ENCODE data around the gene UGT1A3.
"Not testable (repeated sequence)": the region's sequence is repeated elsewhere in the genome, so short reads cannot be mapped to it uniquely, and the experiment has no call there.

The UGT1A3 gene

DNA sequence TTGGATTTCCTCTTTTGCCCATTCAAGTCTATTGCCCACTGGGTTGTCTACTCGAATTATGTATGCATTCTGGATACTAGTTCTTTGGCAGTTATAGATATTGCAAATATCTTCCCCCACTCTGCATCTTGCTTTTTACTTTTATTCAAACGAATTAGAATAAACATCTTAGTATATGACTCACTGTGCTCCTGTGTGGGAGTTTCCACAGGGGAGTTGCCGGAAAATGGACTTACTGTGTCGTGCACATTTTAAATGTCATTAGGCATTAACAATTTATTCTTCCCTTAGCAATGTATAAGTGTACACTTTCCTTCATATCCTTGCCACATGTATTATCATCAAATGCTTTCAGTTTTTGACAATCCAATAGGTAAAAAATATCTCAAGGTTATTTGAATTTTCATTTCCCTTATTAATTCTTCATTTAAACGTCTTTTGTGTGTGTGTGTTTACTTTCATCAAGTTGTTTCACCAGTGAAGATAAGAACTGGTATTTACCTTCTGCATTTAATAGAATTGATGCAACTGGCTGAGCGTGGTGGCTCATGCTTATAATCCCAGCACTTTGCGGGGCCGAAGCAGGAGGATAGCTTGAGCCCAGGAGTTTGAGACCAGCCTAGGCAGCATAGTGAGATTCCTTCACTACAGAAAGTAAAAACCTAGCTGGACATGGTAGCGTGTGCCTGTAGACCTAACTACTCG lies 20.8 kb upstream of the UGT1A3 start:
- no peaks in the 10 kb centered on the region for H3K27me3 ChIP-seq (ENCODE audit: control insufficient read depth, insufficient read depth, low read length)
- no peaks in the 10 kb centered on the region for H3K36me3 ChIP-seq (ENCODE audit: control insufficient read depth, insufficient read depth, low read length)
- H3K9me3 ChIP-seq (ENCODE audit: control insufficient read depth, insufficient read depth, low read depth, low read length), result no peaks in the 10 kb centered on the region
- peaks cover 3% of the 10 kb centered on the region; the same call in 1 of the 2 replicates for H3K4me1 ChIP-seq (ENCODE audit: control insufficient read depth, insufficient read depth, low read length)
- H3K9ac ChIP-seq (ENCODE audit: low read length), result no peak overlapping the region
- no peak overlapping the region for H3K27ac ChIP-seq (ENCODE audit: low read depth, low read length)
- no peak overlapping the region for H3K4me3 ChIP-seq (ENCODE audit: low read depth, low read length)

- H3K36me3 ChIP-seq (ENCODE audit: control insufficient read depth, insufficient read depth, low read length), result no peaks in the 10 kb centered on the region
- no peak overlapping the region for H3K27ac ChIP-seq (ENCODE audit: low read depth, low read length)
- no peak overlapping the region for H3K9ac ChIP-seq (ENCODE audit: low read length)
- H3K9me3 ChIP-seq (ENCODE audit: control insufficient read depth, insufficient read depth, low read depth, low read length), result no peaks in the 10 kb centered on the region
- H3K27me3 ChIP-seq (ENCODE audit: control insufficient read depth, insufficient read depth, low read length), result no peaks in the 10 kb centered on the region
- H3K4me3 ChIP-seq (ENCODE audit: low read depth, low read length), result no peak overlapping the region
- peaks cover 3% of the 10 kb centered on the region; the same call in 1 of the 2 replicates for H3K4me1 ChIP-seq (ENCODE audit: control insufficient read depth, insufficient read depth, low read length)
Observed at GRCh38 chr2:233708942-233709341, 19.9 kb upstream of the UGT1A3 start.

DNA sequence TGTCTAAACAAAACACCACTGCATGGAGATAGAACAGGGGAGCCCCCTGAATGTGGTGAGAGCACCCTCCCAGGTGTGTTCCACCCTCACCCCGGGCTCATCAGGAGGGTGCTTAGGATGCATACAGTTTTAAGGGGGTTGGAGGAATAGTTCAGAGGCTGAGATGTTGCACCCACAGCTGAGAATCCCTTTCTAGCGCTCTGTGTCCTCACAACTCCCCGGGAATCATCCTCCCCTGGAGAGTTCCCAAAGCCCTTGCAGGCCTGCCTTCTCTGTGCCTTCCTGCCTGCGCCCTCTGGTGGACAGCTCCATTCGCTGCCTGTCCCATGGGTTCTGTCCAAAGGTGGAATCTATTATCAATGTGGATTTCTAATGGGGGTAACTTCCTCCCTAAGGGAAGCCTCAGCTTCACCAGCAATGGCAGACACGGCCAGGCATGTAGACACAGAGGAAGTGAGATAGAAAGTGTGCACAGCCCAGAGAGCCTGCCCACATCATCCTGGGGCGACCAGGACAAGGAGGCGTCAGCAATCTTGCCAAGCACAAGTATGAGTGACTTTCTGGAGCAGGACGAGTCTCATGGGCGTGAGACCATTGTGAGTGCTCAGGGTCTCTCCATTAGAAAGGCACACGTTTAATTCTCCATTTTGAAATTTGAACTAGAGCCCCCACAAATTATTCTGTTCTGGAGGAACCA lies 17.4 kb upstream of the UGT1A3 start:
- Histone ChIP-seq H3K27ac (ENCODE audit: low read depth, low read length) (no peak overlapping the region), H3K4me1 (ENCODE audit: control insufficient read depth, insufficient read depth, low read length) (peaks cover 3% of the 10 kb centered on the region; the same call in 1 of the 2 replicates), H3K9me3 (ENCODE audit: control insufficient read depth, insufficient read depth, low read depth, low read length) (no peaks in the 10 kb centered on the region), H3K27me3 (ENCODE audit: control insufficient read depth, insufficient read depth, low read length) (no peaks in the 10 kb centered on the region), H3K4me3 (ENCODE audit: low read depth, low read length) (no peak overlapping the region), H3K36me3 (ENCODE audit: control insufficient read depth, insufficient read depth, low read length) (no peaks in the 10 kb centered on the region), H3K9ac (ENCODE audit: low read length) (no peak overlapping the region)

- H3K36me3 ChIP-seq (ENCODE audit: control insufficient read depth, insufficient read depth, low read length), result no peaks in the 10 kb centered on the region
- no peak within 1 kb of the TSS for H3K4me3 ChIP-seq (ENCODE audit: low read depth, low read length)
- H3K9ac ChIP-seq (ENCODE audit: low read length), result no peak within 1 kb of the TSS
- H3K27me3 ChIP-seq (ENCODE audit: control insufficient read depth, insufficient read depth, low read length), result no peaks in the 10 kb centered on the region
- no peaks in the 10 kb centered on the region for H3K9me3 ChIP-seq (ENCODE audit: control insufficient read depth, insufficient read depth, low read depth, low read length)
- peaks cover 3% of the 10 kb centered on the region; the same call in 1 of the 2 replicates for H3K4me1 ChIP-seq (ENCODE audit: control insufficient read depth, insufficient read depth, low read length)
- no peak within 1 kb of the TSS for H3K27ac ChIP-seq (ENCODE audit: low read depth, low read length)
Observed at GRCh38 chr2:233712611-233713261, 16.1 kb upstream of the UGT1A3 start, which contains the start of gene UGT1A5. UGT1A5 (plus strand) TSS chr2:233712907; CDS start chr2:233712992, 85 bp downstream.

GRCh38 chr2:233713262-233713615 lies 15.6 kb upstream of the UGT1A3 start:
- H3K27me3 ChIP-seq (ENCODE audit: control insufficient read depth, insufficient read depth, low read length), result no peaks in the 10 kb centered on the region
- H3K36me3 ChIP-seq (ENCODE audit: control insufficient read depth, insufficient read depth, low read length), result no peaks in the 10 kb centered on the region
- H3K4me1 ChIP-seq (ENCODE audit: control insufficient read depth, insufficient read depth, low read length), result peaks cover 3% of the 10 kb centered on the region; the same call in 1 of the 2 replicates
- H3K27ac ChIP-seq (ENCODE audit: low read depth, low read length), result no peak overlapping the region
- no peak overlapping the region for H3K4me3 ChIP-seq (ENCODE audit: low read depth, low read length)
- H3K9me3 ChIP-seq (ENCODE audit: control insufficient read depth, insufficient read depth, low read depth, low read length), result no peaks in the 10 kb centered on the region
- H3K9ac ChIP-seq (ENCODE audit: low read length), result no peak overlapping the region

- no peak overlapping the region for H3K9ac ChIP-seq (ENCODE audit: low read length)
- H3K27me3 ChIP-seq (ENCODE audit: control insufficient read depth, insufficient read depth, low read length), result no peaks in the 10 kb centered on the region
- H3K36me3 ChIP-seq (ENCODE audit: control insufficient read depth, insufficient read depth, low read length), result no peaks in the 10 kb centered on the region
- H3K4me3 ChIP-seq (ENCODE audit: low read depth, low read length), result no peak overlapping the region
- peaks cover 3% of the 10 kb centered on the region; the same call in 1 of the 2 replicates for H3K4me1 ChIP-seq (ENCODE audit: control insufficient read depth, insufficient read depth, low read length)
- no peak overlapping the region for H3K27ac ChIP-seq (ENCODE audit: low read depth, low read length)
- no peaks in the 10 kb centered on the region for H3K9me3 ChIP-seq (ENCODE audit: control insufficient read depth, insufficient read depth, low read depth, low read length)
Observed at GRCh38 chr2:233714121-233714520, 14.7 kb upstream of the UGT1A3 start.

GRCh38 chr2:233718552-233718951 lies 10.3 kb upstream of the UGT1A3 start, which contains the start of gene UGT1A4:
UGT1A4 (plus strand) TSS chr2:233718736; CDS start chr2:233718821, 85 bp downstream.
- Histone ChIP-seq H3K9ac (ENCODE audit: low read length) (no peak within 1 kb of the TSS), H3K27me3 (ENCODE audit: control insufficient read depth, insufficient read depth, low read length) (no peaks in the 10 kb centered on the region), H3K27ac (ENCODE audit: low read depth, low read length) (no peak within 1 kb of the TSS), H3K4me3 (ENCODE audit: low read depth, low read length) (no peak within 1 kb of the TSS), H3K9me3 (ENCODE audit: control insufficient read depth, insufficient read depth, low read depth, low read length) (no peaks in the 10 kb centered on the region), H3K4me1 (ENCODE audit: control insufficient read depth, insufficient read depth, low read length) (no peaks in the 10 kb centered on the region), H3K36me3 (ENCODE audit: control insufficient read depth, insufficient read depth, low read length) (no peaks in the 10 kb centered on the region)

- not testable (repeated sequence) for H3K4me1 ChIP-seq (ENCODE audit: control insufficient read depth, insufficient read depth, low read length); H3K9ac ChIP-seq (ENCODE audit: low read length); H3K9me3 ChIP-seq (ENCODE audit: control insufficient read depth, insufficient read depth, low read depth, low read length); H3K36me3 ChIP-seq (ENCODE audit: control insufficient read depth, insufficient read depth, low read length); H3K4me3 ChIP-seq (ENCODE audit: low read depth, low read length); H3K27me3 ChIP-seq (ENCODE audit: control insufficient read depth, insufficient read depth, low read length); H3K27ac ChIP-seq (ENCODE audit: low read depth, low read length)
Observed at GRCh38 chr2:233736868-233737653, 8.2 kb downstream of the UGT1A3 start.

GRCh38 chr2:233740870-233741269 lies 12.0 kb downstream of the UGT1A3 start:
- H3K9ac ChIP-seq (ENCODE audit: low read length), result no peak overlapping the region
- no peak overlapping the region for H3K4me3 ChIP-seq (ENCODE audit: low read depth, low read length)
- H3K36me3 ChIP-seq (ENCODE audit: control insufficient read depth, insufficient read depth, low read length), result no peaks in the 10 kb centered on the region
- H3K9me3 ChIP-seq (ENCODE audit: control insufficient read depth, insufficient read depth, low read depth, low read length), result peaks cover 14% of the 10 kb centered on the region
- H3K4me1 ChIP-seq (ENCODE audit: control insufficient read depth, insufficient read depth, low read length), result no peaks in the 10 kb centered on the region
- no peak overlapping the region for H3K27ac ChIP-seq (ENCODE audit: low read depth, low read length)
- no peaks in the 10 kb centered on the region for H3K27me3 ChIP-seq (ENCODE audit: control insufficient read depth, insufficient read depth, low read length)

GRCh38 chr2:233743464-233744259 lies 14.8 kb downstream of the UGT1A3 start:
- Histone ChIP-seq H3K4me1 (ENCODE audit: control insufficient read depth, insufficient read depth, low read length) (no peaks in the 10 kb centered on the region), H3K9me3 (ENCODE audit: control insufficient read depth, insufficient read depth, low read depth, low read length) (peaks cover 6% of the 10 kb centered on the region; the same call in 1 of the 2 replicates), H3K27ac (ENCODE audit: low read depth, low read length) (no peak overlapping the region), H3K27me3 (ENCODE audit: control insufficient read depth, insufficient read depth, low read length) (no peaks in the 10 kb centered on the region), H3K4me3 (ENCODE audit: low read depth, low read length) (no peak overlapping the region), H3K36me3 (ENCODE audit: control insufficient read depth, insufficient read depth, low read length) (no peaks in the 10 kb centered on the region), H3K9ac (ENCODE audit: low read length) (no peak overlapping the region)
